Gastroesophageal sphincter (tissue), 4 donors: Measurements from ENCODE around the gene EGFL8. TPM values are rescaled to one million over a fixed set of nuclear protein-coding genes. Genes with fewer than 3 reads are reported as not detected.

Experiments used
- ATAC-seq: fragments of 150-250 bp; one replicate; pipeline ENCODE4 v1.9.1; 2016; ENCODE audit warnings: mild to moderate bottlenecking, moderate library complexity
- H3K27ac ChIP-seq, 4 donors: fragments of 200-600 bp; sonication (generic) in 3 of 4; 1 replicate in 3 of 4; 2 replicates in 1 of 4; pipeline ENCODE4 v1.5.1; 2016 to 2019
- H3K27me3 ChIP-seq: fragments of 200-600 bp; sonication (generic); one replicate; pipeline ENCODE4 v1.5.1; 2019
- H3K36me3 ChIP-seq, 2 donors: fragments of 200-600 bp; sonication (generic); one replicate each; pipeline ENCODE4 v1.5.1; 2019; ENCODE audit warnings: control low read depth in 1 of 2
- H3K4me1 ChIP-seq, 3 donors: fragments of 200-600 bp; sonication (generic); 1 replicate in 2 of 3; 2 replicates in 1 of 3; pipeline ENCODE4 v1.5.1; 2016 to 2019; ENCODE audit warnings: control low read depth in 2 of 3
- H3K4me3 ChIP-seq, 2 donors: fragments of 200-600 bp; sonication (generic); one replicate each; pipeline ENCODE4 v1.5.1; 2019; ENCODE audit warnings: mild to moderate bottlenecking in 1 of 2, moderate library complexity in 1 of 2
- H3K9me3 ChIP-seq, 3 donors: fragments of 200-600 bp; sonication (generic); one replicate each; pipeline ENCODE4 v1.5.1; 2017 to 2019; ENCODE audit warnings: control low read depth in 2 of 3
- CTCF ChIP-seq, 4 experiments: fragments of 200-600 bp in 2 of 4; fragments of 450-650 bp in 2 of 4; sonication (generic) in 1 of 4; IDR thresholded peaks; one replicate each; pipeline ENCODE4 v1.5.1; 2017 to 2019; ENCODE audit warnings: antibody characterized with exemption in 4 of 4, mild to moderate bottlenecking in 2 of 4, moderate library complexity in 2 of 4
- EP300 ChIP-seq: sonication (generic); formaldehyde crosslinking; IDR thresholded peaks from one replicate; pipeline ENCODE4 v1.6.1; 2017; ENCODE audit warnings: antibody characterized with exemption, mild to moderate bottlenecking
- POLR2A ChIP-seq, 2 donors: fragments of 450-650 bp; IDR thresholded peaks; one replicate each; pipeline ENCODE4 v1.6.1; 2017; ENCODE audit warnings: antibody characterized with exemption in 2 of 2, mild to moderate bottlenecking in 2 of 2, moderate library complexity in 1 of 2
- POLR2AphosphoS5 ChIP-seq: sonication (generic); formaldehyde crosslinking; IDR thresholded peaks from one replicate; pipeline ENCODE4 v1.6.1; 2017; ENCODE audit warnings: antibody characterized with exemption
- WGBS, 2 donors: methylation state at CpG; one replicate each; pipeline ENCODE4 v1.1.5; 2018; ENCODE audit warnings: low coverage in 1 of 2; 5-methylcytosine and 5-hydroxymethylcytosine counted together
- small RNA-seq, 4 donors: library from RNA; depleted of rRNA; stranded (forward); fragments of <200 nt; gene quantifications; one replicate each; pipeline ENCODE3, GENCODE V24; 2016
- total RNA-seq, 4 donors: library from RNA; depleted of rRNA; stranded (reverse); fragments of >200 nt; gene quantifications; one replicate each; pipeline ENCODE4 v1.1.0, GENCODE V29; 2016

The EGFL8 gene
- total RNA-seq, 4 donors from 2014 or later = 5.0 to 15.1 (median 10.1) TPM

GRCh38 chr6:32216998-32217397 is 52.6 kb downstream of the EGFL8 start:
- no peaks in the 10 kb centered on the region for H3K9me3 ChIP-seq
- no peaks in the 10 kb centered on the region for H3K4me1 ChIP-seq
- no peak overlapping the region for H3K27ac ChIP-seq
- no peak for ATAC-seq
- 77 to 82% methylated on average over 3 to 4 of the region's 11 CpGs for WGBS, 2 donors
- no peak overlapping the region for H3K4me3 ChIP-seq
- H3K36me3 ChIP-seq = no peaks in the 10 kb centered on the region
- H3K27me3 ChIP-seq = peaks cover 13% of the 10 kb centered on the region
- TF ChIP-seq EP300 = no peak
- TF ChIP-seq POLR2A (IDR thresholded peaks at IDR 0.05) = no peak
- TF ChIP-seq POLR2AphosphoS5 = no peak
- TF ChIP-seq CTCF (IDR thresholded peaks at IDR 0.05) = no peak

Small RNAs within 50 kb of the gene (small RNA-seq; reads per million reads assigned to genes)
- gene AL662884.1 (0 reads per million in 4 donors), gene MIR6833 (0 reads per million in 4 donors)

Other genes with a start within 250 kb of the EGFL8 start
- 10 to 100 TPM in 3 of 4 donors, 1 to 10 TPM in 1; 3.3 to 33.4 (median 14.4) TPM for gene C2, start 236.9 kb upstream of the EGFL8 start, total RNA-seq
- gene CFB, start 218.5 kb upstream of the EGFL8 start, total RNA-seq = 10 to 100 TPM in 3 of 4 donors, 1 to 10 TPM in 1; 8.1 to 42.6 (median 23.1) TPM
- 10 to 100 TPM; 64.1 to 89.7 (median 70.4) TPM for gene NELFE, start 205.6 kb upstream of the EGFL8 start, total RNA-seq
- 10 to 100 TPM; 18.8 to 52.5 (median 25.8) TPM for gene SKIC2, start 205.4 kb upstream of the EGFL8 start, total RNA-seq
- 10 to 100 TPM; 12.3 to 17.4 (median 14.6) TPM for gene DXO, start 192.5 kb upstream of the EGFL8 start, total RNA-seq
- gene C4A, start 182.5 kb upstream of the EGFL8 start, total RNA-seq = 100 to 1,000 TPM in 1 of 4 donors, 10 to 100 TPM in 3; 50.4 to 111 (median 81.5) TPM
- gene C4B, start 149.8 kb upstream of the EGFL8 start, total RNA-seq = 100 to 1,000 TPM in 1 of 4 donors, 10 to 100 TPM in 3; 45.6 to 259 (median 82.1) TPM
- 1 to 10 TPM in 1 of 4 donors, under 1 TPM in 2, not detected in 1; 0.47 to 1.7 (median 0.81) TPM for gene CYP21A2, start 126.2 kb upstream of the EGFL8 start, total RNA-seq
- gene TNXB, start 55.3 kb upstream of the EGFL8 start, total RNA-seq = 100 to 1,000 TPM; 148 to 394 (median 190) TPM
- gene ATF6B, start 36.3 kb upstream of the EGFL8 start, total RNA-seq = 10 to 100 TPM; 13.3 to 26.9 (median 25.2) TPM
- gene FKBPL, start 34.3 kb upstream of the EGFL8 start, total RNA-seq = 1 to 10 TPM; 2.3 to 4.2 (median 3.7) TPM
- gene PRRT1, start 12.7 kb upstream of the EGFL8 start, total RNA-seq = 1 to 10 TPM; 1.2 to 4.8 (median 3.1) TPM
- gene PPT2, start 10.5 kb upstream of the EGFL8 start, total RNA-seq = 100 to 1,000 TPM in 1 of 4 donors, 10 to 100 TPM in 3; 16.0 to 120 (median 25.5) TPM
- 10 to 100 TPM; 45.6 to 70.5 (median 54.6) TPM for gene AGPAT1, start 11.5 kb downstream of the EGFL8 start, total RNA-seq
- gene RNF5, start 13.8 kb downstream of the EGFL8 start, total RNA-seq = 100 to 1,000 TPM in 1 of 4 donors, 10 to 100 TPM in 3; 78.8 to 101 (median 88.0) TPM
- 1 to 10 TPM; 1.4 to 2.3 (median 1.6) TPM for gene AGER, start 19.7 kb downstream of the EGFL8 start, total RNA-seq
- 10 to 100 TPM; 42.9 to 70.1 (median 61.0) TPM for gene PBX2, start 25.6 kb downstream of the EGFL8 start, total RNA-seq
- gene GPSM3, start 28.0 kb downstream of the EGFL8 start, total RNA-seq = 10 to 100 TPM in 2 of 4 donors, 1 to 10 TPM in 1, under 1 TPM in 1; 0.93 to 16.3 (median 9.0) TPM
- 10 to 100 TPM; 10.9 to 26.0 (median 13.2) TPM for gene NOTCH4, start 59.5 kb downstream of the EGFL8 start, total RNA-seq
- not detected for gene TSBP1, start 207.3 kb downstream of the EGFL8 start, total RNA-seq
- gene BTNL2, start 242.6 kb downstream of the EGFL8 start, total RNA-seq = not detected